Suprapubic skin (tissue), 4 donors: ENCODE results near the gene CAV2.
A peak's percentile ranks its signal among the peaks of the same experiment; 100 is the strongest.

Experiments used
- POLR2A ChIP-seq, 2 donors: fragments of 450-650 bp; IDR thresholded peaks; one replicate each; pipeline ENCODE4 v1.6.1; 2017; ENCODE audit warnings: antibody characterized with exemption in 2 of 2, mild to moderate bottlenecking in 2 of 2, moderate library complexity in 2 of 2
- POLR2AphosphoS5 ChIP-seq, 3 donors: sonication (generic); formaldehyde crosslinking; IDR thresholded peaks; one replicate each; pipeline ENCODE4 v1.6.1; 2017; ENCODE audit warnings: antibody characterized with exemption in 3 of 3

GRCh38 chr7:116524609-116525297 lies 25.2 kb downstream of the CAV2 start, which contains the start of gene CAV1:
- TF ChIP-seq POLR2AphosphoS5 (IDR thresholded peaks at IDR 0.05) (peak in 2 of 3 donors; percentile 65 to 81), POLR2A (IDR thresholded peaks at IDR 0.05) (peak in 1 of 2 donors; percentile 52)
